Heart right ventricle (tissue), 16 donors: ENCODE results near the gene IGF2BP3. TPM values are rescaled to one million over a fixed set of nuclear protein-coding genes. Genes with fewer than 3 reads are reported as not detected.

Experiments
- ATAC-seq, 8 donors: fragments of 200-7000 bp; cut with Tn5 transposase; one replicate each; pipeline ENCODE4 v1.9.1; 2020; ENCODE audit warnings: mild to moderate bottlenecking in 8 of 8, moderate library complexity in 8 of 8, moderate number of reproducible peaks in 1 of 8
- DNase-seq, 2 donors: peaks; one replicate each; pipeline ENCODE4 v3.0.0-alpha.2; 2020
- H3K27ac ChIP-seq, 10 donors: fragments of 200-600 bp; sonication (generic) in 2 of 10; one replicate each; pipeline versions ENCODE4 v1.5.0 to v1.8.0; 2020 to 2022; ENCODE audit warnings: mild to moderate bottlenecking in 3 of 10
- H3K27me3 ChIP-seq, 7 donors: fragments of 200-600 bp; one replicate each; pipeline ENCODE4 v1.8.0; 2021 to 2022; ENCODE audit warnings: mild to moderate bottlenecking in 2 of 7
- H3K36me3 ChIP-seq, 9 donors: fragments of 200-600 bp; sonication (generic) in 1 of 9; one replicate each; pipeline versions ENCODE4 v1.5.0 to v1.8.0; 2020 to 2022; ENCODE audit warnings: mild to moderate bottlenecking in 2 of 9
- H3K4me1 ChIP-seq, 9 donors: fragments of 200-600 bp; sonication (generic) in 1 of 9; one replicate each; pipeline versions ENCODE4 v1.5.0 to v1.8.0; 2020 to 2022; ENCODE audit warnings: mild to moderate bottlenecking in 4 of 9
- H3K4me3 ChIP-seq, 10 donors: fragments of 200-600 bp; sonication (generic) in 2 of 10; one replicate each; pipeline versions ENCODE4 v1.5.0 to v1.8.0; 2020 to 2022; ENCODE audit warnings: mild to moderate bottlenecking in 7 of 10, moderate library complexity in 2 of 10
- H3K9me3 ChIP-seq, 11 donors: fragments of 200-600 bp in 10 of 11; sonication (generic) in 2 of 11; one replicate each; pipeline versions ENCODE4 v1.5.0 to v1.8.0; 2013 to 2022; ENCODE audit warnings: mild to moderate bottlenecking in 2 of 11, control low read depth in 1 of 11, moderate library complexity in 1 of 11
- WGBS, 2 donors: extraction: QIAGEN DNeasy Blood & Tissue Kit; methylation state at CpG; one replicate each; pipeline ENCODE4 v1.1.7; 2013; ENCODE audit warnings: inconsistent platforms in 1 of 2; 5-methylcytosine and 5-hydroxymethylcytosine counted together
- intact Hi-C, 10 donors: fragments of 100-400 bp; cut with DNase I; formaldehyde crosslinking; loops; one replicate each; pipeline versions ENCODE4 v1.11.1 to v1.14.2; 2022
- polyA plus RNA-seq, 2 donors: library from polyadenylated mRNA; stranded (reverse); fragments of 200-250 nt; gene quantifications; one replicate each; pipeline ENCODE4 v1.2.3, GENCODE V29; 2013
- total RNA-seq, 10 donors: library from RNA; stranded (reverse); fragmentation: NEBNext Ultra II Directional in 3 of 10; extraction: Animal tissue kit (Norgen Biotek cat#: 25700) in 3 of 10; gene quantifications; one replicate each; pipeline versions ENCODE4 v1.2.1 to v1.2.4, GENCODE V29; 2021 to 2023
- TF ChIP-seq, protein P1 (sequence below), 9 donors: fragments of 200-600 bp; sonication (generic) in 2 of 9; IDR thresholded peaks; one replicate each; pipeline versions ENCODE4 v1.5.0 to v1.8.0; 2021 to 2022; ENCODE audit warnings: antibody characterized with exemption in 9 of 9, mild to moderate bottlenecking in 5 of 9, moderate library complexity in 1 of 9
- donor health status: Arrhythmogenic right ventricular cardiomyopathy.
- donor health status: ischemic (EF 13 %, LVEDD 7.1; RV severe dilation, severe dysfunction).
- donor health status: healthy with polysubstance abuse.
- donor health status: DM: no; HTN: yes; CAD: no.
- donor health status: DM: no; HTN: no; CAD: no.
- donor health status: ischemic (EF 25% LVEDD 6.9; RV normal size, moderate dysfunction).
- donor health status: ischemic (EF 25% LVEDD 5.7; RV mildly dilated, moderate dysfunction).
- donor health status: healthy.
- donor health status: DM: yes; HTN: yes; CAD: no.
- donor health status: Ischemic cardiomyopathy.
- donor health status: ischemic (EF 35%, LVEDD 5.7; RV mildly dilated, moderate dysfunction).
- donor health status: nonischemic (EF 11% LVEDD 7.7; RV severe dilation, severe dysfunction).
- donor health status: DM: yes; HTN: yes; CAD: no.
- donor health status: PGD.
- donor health status: ischemic (EF 29% LVEDD 5.4; RV normal size, mild dysfunction).
- donor health status: nonischemic (EF 23%, LVEDD 6.1; RV moderate dilation, normal function).

IGF2BP3 gene
- total and polyA plus RNA-seq, 12 donors: 0.16 to 0.60 (median 0.34) TPM; not detected in 8

DNA sequence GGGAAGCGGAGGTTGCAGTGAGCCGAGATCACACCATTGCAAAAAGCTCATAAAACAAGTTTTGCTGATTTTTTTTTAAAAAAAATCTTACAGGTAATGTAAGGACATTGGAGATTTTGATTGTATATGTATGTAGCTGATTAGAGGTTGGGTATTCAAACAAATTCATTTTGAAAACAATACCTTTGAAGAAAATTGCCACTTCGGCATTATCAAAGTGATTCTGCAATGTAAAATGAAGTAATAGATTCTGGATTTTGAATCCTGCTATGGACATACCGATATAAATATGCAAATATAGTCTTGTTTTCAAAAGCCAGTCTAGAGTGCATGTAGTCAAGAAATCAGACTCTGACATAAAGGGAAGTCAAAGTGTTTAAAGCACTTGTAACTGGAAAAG lies 12.4 kb upstream of the IGF2BP3 start:
- Histone ChIP-seq H3K4me3 (no peak overlapping the region), H3K36me3 (no peaks in the 10 kb centered on the region), H3K27me3 (peaks cover 0 to 65% (median 53%) of the 10 kb centered on the region in 7 donors), H3K9me3 (no peaks in the 10 kb centered on the region), H3K27ac (no peak overlapping the region), H3K4me1 (no peaks in the 10 kb centered on the region)
- TF ChIP-seq, protein P1, sequence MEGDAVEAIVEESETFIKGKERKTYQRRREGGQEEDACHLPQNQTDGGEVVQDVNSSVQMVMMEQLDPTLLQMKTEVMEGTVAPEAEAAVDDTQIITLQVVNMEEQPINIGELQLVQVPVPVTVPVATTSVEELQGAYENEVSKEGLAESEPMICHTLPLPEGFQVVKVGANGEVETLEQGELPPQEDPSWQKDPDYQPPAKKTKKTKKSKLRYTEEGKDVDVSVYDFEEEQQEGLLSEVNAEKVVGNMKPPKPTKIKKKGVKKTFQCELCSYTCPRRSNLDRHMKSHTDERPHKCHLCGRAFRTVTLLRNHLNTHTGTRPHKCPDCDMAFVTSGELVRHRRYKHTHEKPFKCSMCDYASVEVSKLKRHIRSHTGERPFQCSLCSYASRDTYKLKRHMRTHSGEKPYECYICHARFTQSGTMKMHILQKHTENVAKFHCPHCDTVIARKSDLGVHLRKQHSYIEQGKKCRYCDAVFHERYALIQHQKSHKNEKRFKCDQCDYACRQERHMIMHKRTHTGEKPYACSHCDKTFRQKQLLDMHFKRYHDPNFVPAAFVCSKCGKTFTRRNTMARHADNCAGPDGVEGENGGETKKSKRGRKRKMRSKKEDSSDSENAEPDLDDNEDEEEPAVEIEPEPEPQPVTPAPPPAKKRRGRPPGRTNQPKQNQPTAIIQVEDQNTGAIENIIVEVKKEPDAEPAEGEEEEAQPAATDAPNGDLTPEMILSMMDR (IDR thresholded peaks at IDR 0.05): no peak
- no peak for ATAC-seq
- intact Hi-C loops: loop anchor here in 1 of 10 donors (10.0 kb wide), 1 partner anchor 188 kb away; the partner anchor contains the start of gene MALSU1
- WGBS, 2 donors: 96% methylated on average over 4 of the region's 4 CpGs
- DNase-seq: no peak

DNA sequence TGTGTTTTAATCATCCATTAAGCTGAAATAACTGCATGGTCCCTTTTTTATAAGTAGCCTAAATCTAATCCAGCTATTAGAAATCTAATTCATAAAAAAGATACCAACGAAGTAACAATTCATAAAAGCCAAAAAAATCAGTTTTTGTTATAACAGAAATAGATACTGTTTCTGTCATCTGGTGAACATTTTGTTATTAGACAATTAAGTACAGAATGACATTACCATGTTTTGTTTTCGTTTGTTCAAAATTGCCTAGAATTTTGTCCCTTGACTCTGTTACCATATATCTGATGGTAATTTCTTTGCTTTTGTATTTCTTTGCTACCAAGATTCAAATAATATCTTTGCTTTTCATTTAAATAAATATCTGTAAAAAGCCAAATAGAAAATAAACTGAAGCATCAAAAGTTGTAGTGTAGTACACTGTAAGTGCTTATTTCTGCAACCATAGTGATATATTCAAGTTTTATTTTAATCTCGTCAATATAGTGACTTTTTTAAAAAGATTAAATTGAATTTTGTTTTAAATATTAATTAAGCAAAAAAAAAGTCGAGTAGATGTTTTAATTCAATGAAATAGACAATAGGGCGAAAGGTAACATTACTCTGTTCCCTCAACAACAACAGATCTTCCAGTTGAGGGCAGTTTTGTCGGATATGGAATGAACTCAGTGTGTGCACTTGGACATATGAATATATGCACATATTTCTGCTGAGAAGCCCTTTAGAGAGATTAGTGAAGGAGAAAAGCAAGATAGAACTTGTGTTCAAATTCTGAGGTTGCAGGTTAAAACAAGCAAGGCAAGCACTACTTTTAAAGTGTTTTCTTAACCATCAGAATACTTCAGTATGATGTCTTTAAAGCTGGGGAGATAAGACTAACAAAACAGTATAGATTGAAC lies 7.9 kb upstream of the IGF2BP3 start:
- 89 to 91% methylated on average over 6 of the region's 6 CpGs for WGBS, 2 donors
- no peak for DNase-seq
- peaks cover 0 to 17% (median 11%) of the 10 kb centered on the region in 9 donors for H3K4me1 ChIP-seq
- H3K27me3 ChIP-seq: peaks cover 33 to 99% (median 95%) of the 10 kb centered on the region in 7 donors
- TF ChIP-seq, protein P1 (IDR thresholded peaks at IDR 0.05): no peak
- no peak for ATAC-seq
- H3K36me3 ChIP-seq: no peaks in the 10 kb centered on the region
- no peak overlapping the region for H3K4me3 ChIP-seq
- no peaks in the 10 kb centered on the region for H3K9me3 ChIP-seq
- intact Hi-C loops: no loop called here
- H3K27ac ChIP-seq: no peak overlapping the region

DNA sequence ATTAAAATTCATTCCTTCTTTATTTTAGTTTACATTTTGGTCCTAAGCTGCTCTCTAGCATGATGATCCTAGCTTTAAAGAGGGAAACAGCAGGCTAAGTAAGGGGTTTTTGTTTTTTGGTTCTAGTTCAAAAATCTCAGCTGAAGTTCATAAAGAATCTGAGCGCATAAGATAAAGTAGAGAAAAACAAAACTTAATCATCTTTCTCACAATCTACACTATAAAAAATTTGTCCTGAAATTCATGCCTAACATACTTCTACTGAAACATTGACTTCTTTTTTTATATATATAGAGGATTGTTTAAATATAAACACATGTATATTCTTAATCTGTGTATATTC lies 6.8 kb upstream of the IGF2BP3 start:
- DNase-seq (no peak), ATAC-seq (no peak)
- TF ChIP-seq, protein P1 (IDR thresholded peaks at IDR 0.05): no peak
- peaks cover 34 to 100% (median 97%) of the 10 kb centered on the region in 7 donors for H3K27me3 ChIP-seq
- H3K4me3 ChIP-seq: no peak overlapping the region
- 85 to 91% methylated on average over 1 of the region's 1 CpG for WGBS, 2 donors
- H3K27ac ChIP-seq: no peak overlapping the region
- H3K36me3 ChIP-seq: no peaks in the 10 kb centered on the region
- intact Hi-C loops: no loop called here
- peaks cover 0 to 17% (median 11%) of the 10 kb centered on the region in 9 donors for H3K4me1 ChIP-seq
- no peaks in the 10 kb centered on the region for H3K9me3 ChIP-seq

DNA sequence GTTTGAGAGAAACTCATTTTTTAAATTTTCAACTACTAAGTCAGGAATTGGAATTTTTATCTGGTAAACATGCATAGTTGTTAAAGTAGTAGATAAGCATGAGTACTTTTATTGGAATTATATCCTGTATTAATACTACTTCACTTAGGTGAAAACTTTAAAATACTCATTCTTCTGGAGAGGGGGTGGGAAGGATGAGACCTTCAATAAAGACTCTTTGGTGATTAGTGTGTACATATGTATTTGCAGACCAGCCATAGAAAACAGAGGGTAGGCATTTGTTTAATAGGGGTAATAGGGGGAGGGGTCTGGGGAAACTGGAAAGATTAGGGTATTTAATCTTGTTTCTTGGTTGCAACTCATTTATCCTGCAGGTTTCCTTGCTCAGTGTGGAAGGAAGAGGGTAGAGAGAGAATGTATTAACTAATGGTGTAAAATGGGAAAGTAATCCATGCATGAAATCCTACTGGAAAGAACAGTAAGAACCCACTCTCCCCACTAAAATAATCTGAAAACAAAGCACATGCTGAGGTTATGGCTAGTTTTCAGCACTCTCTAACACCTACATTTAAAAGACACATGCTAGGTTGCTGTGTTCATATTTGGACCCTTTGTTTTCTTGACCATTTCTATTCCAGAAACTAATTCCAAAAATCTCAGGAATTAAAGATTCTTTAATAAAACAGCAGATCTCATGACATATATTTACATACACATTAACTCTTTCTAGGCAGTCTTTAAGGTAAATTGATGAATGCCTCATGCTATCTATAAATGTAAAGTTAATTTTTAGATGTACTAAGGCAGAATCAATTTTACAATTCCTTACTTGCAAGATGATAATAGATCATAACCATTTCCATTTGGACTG lies 6.2 kb upstream of the IGF2BP3 start:
- TF ChIP-seq, protein P1 (IDR thresholded peaks at IDR 0.05): no peak
- Histone ChIP-seq H3K4me1 (peaks cover 0 to 23% (median 12%) of the 10 kb centered on the region in 9 donors), H3K36me3 (no peaks in the 10 kb centered on the region), H3K9me3 (no peaks in the 10 kb centered on the region), H3K4me3 (no peak overlapping the region), H3K27me3 (peaks cover 35 to 100% (median 99%) of the 10 kb centered on the region in 7 donors), H3K27ac (no peak overlapping the region)
- intact Hi-C loops: no loop called here
- ATAC-seq (no peak), DNase-seq (no peak)
